Kidney glomerular epithelial cell (primary cell): Measurements from ENCODE around the gene C2orf76.

Experiments
- DNase-seq: peaks from one replicate; lab custom pipeline; 2025; lab: John Stamatoyannopoulos, UW

Gene C2orf76

DNA sequence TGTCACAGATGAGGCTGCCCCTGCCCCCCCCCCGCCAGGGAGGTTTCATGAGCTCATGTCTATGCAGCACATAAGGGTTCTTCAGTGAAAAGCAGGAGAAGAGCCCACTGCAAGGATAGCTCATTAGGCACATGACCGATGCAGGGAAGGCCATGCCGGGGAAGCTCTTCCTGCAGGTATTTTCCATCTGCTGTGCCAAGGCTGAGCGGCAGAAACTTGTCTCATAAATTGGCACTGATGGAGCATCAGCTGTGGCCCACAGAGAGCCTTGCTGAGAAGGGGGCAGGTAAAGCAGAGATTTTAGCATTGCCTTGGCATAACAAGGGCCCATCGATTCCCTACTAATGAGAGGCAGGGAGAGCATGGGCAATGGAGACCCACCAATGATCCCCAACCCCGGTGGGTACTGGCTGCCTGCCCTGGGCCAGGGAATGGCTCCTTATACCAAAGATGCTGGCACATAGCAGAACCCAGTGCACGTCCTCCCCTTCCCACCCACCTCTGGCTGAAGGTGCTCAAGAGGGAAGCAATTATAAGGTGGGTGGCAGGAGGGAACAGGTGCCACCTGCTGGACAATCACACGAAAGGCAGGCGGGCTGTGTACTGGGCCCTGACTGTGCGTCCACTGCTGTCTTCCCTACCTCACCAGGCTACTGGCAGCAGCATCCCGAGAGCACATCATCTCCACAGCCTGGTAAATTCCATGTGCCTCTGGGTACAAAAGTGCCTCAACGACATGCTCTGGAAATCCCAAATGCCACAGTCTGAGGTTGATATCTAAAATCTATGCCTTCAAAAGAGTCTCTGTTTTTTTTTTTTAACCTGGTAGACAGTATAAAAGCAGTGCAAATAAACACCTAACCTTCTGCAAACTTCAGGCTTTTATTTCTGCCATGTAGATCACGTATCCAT, 101.6 kb downstream of the C2orf76 start:
- DNase-seq = peak; percentile 28

DNA sequence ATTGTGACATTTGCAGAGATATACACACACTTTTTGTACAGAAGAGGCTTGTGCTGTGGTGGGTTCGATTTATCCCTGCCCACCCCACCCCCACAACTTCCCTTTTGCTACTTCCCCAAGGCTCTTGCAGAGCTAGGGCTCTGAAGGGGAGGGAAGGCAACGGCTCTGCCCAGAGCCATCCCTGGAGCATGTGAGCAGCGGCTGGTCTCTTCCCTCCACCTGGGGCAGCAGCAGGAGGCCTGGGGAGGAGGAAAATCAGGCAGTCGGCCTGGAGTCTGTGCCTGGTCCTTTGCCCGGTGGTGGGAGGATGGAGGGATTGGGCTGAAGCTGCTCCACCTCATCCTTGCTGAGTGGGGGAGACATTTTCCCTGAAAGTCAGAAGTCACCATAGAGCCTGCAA, 103.0 kb downstream of the C2orf76 start:
- no peak for DNase-seq

DNA sequence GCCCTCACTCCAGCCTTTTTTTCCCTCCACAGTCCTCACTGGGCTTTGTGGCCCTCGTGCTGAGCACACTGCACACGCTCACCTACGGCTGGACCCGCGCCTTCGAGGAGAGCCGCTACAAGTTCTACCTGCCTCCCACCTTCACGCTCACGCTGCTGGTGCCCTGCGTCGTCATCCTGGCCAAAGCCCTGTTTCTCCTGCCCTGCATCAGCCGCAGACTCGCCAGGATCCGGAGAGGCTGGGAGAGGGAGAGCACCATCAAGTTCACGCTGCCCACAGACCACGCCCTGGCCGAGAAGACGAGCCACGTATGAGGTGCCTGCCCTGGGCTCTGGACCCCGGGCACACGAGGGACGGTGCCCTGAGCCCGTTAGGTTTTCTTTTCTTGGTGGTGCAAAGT, 103.6 kb downstream of the C2orf76 start:
- DNase-seq = no peak

- no peak for DNase-seq
Measured at GRCh38 chr2:119261493-119262225, 105.0 kb downstream of the C2orf76 start.

GRCh38 chr2:119260646-119261492, 105.8 kb downstream of the C2orf76 start:
- no peak for DNase-seq

DNA sequence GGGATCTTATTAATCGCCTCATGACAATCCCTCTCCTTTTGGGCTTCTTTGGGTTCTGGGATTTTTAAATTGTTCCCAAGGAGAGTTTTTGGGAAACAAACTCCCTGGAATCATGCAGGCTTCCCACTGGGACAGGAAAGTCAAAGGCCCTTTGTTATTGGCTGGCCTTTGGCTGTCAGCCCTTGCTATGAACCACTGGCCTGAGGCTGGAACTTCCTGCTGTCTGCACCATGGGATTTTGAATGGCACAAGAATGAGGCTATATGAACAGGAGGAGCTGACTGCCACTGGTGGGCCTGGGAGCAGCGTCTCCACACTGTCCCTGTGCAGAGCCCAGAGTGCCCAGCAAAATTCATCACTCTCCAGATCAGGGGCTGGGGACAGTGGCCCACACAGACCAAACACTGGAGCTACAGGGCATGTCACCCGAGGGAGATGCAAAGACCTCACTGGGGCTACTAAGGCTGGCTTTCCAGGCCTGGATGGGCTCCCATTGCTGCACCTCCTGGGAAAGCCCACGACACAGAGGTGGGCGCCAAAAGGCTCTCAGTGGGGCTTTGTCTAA, 107.3 kb downstream of the C2orf76 start:
- no peak for DNase-seq

GRCh38 chr2:119257198-119257597, 109.4 kb downstream of the C2orf76 start:
- no peak for DNase-seq

- DNase-seq = no peak
Measured at GRCh38 chr2:119256582-119256921, 110.1 kb downstream of the C2orf76 start.

- peak; percentile 85 for DNase-seq
Measured at GRCh38 chr2:119255760-119256581, 110.7 kb downstream of the C2orf76 start.

- no peak for DNase-seq
Measured at GRCh38 chr2:119254601-119255080, 112.0 kb downstream of the C2orf76 start.

- no peak for DNase-seq
Measured at GRCh38 chr2:119253760-119254600, 112.7 kb downstream of the C2orf76 start.

DNA sequence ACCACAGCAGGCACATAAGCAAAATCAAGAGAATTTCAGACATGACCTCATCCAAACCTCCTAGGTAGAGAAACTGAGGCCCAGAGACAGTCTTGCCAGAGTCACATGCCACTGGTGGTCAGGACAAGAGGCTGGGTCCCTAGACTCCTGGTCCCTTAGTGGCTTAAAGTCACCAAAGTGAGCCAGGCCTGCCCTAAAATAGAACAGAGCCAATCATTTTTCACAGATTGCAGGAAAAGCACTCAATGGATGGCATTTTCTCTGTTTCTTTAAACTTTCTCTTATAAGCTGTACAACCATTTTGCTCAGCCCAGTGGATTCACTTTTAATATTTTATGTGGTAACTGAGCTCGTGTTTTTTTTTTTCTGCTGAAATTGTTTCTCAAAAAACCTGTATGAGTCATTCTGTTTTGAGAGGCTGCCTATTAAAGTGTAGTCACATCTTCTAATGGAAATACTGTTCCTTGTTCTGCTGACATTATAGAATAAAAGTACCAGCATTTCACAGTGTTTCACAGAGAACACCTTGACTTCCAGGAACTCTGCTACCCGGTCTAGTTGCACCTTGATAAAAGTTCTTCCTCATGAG, 113.4 kb downstream of the C2orf76 start:
- DNase-seq = peak; percentile 59
